Activated CD8-positive, alpha-beta memory T cell treated with anti-CD3 and anti-CD28 coated beads, Interleukin-2, amount 10 ng/mL, durations not matched to agents 7 days and 5 days (primary cell): ENCODE data around the gene DMTF1. TPM values are rescaled to one million over a fixed set of nuclear protein-coding genes. Genes with fewer than 3 reads are reported as not detected.
"Not testable (repeated sequence)": the region's sequence is repeated elsewhere in the genome, so short reads cannot be mapped to it uniquely, and the experiment has no call there.

ENCODE experiments used
- ATAC-seq: fragments of 150-1000 bp; cut with Tn5 transposase; one replicate; pipeline ENCODE4 v1.10.0; 2021; ENCODE audit warnings: moderate library complexity
- CTCF ChIA-PET: fragments of 350-600 bp; sonication (Branson Sonifier 250); formaldehyde crosslinking; loops from one replicate; lab custom pipeline; 2021; ENCODE audit warnings: antibody characterized with exemption; lab: Charles Lee
- DNase-seq: peaks from one replicate; pipeline ENCODE4 v3.0.0-alpha.2; 2020
- H3K27ac Mint-ChIP-seq: one replicate; pipeline ENCODE4 v1.8.0; 2021; ENCODE audit warnings: mild to moderate bottlenecking, mixed read lengths
- H3K27me3 Mint-ChIP-seq: one replicate; pipeline ENCODE4 v1.8.0; 2021; ENCODE audit warnings: mixed read lengths
- H3K36me3 Mint-ChIP-seq: one replicate; pipeline ENCODE4 v1.8.0; 2021; ENCODE audit warnings: mild to moderate bottlenecking, mixed read lengths
- H3K4me1 Mint-ChIP-seq: one replicate; pipeline ENCODE4 v1.8.0; 2021; ENCODE audit warnings: mixed read lengths
- H3K4me3 Mint-ChIP-seq: one replicate; pipeline ENCODE4 v1.8.0; 2021; ENCODE audit warnings: mild to moderate bottlenecking, moderate library complexity, mixed read lengths
- H3K9me3 Mint-ChIP-seq: one replicate; pipeline ENCODE4 v1.8.0; 2022; ENCODE audit warnings: low read depth, mixed read lengths
- total RNA-seq, 2 experiments: library from RNA; stranded (reverse); gene quantifications; one replicate each; pipeline ENCODE4 v1.2.3, GENCODE V29; 2021

DMTF1 gene
- total RNA-seq, 2 experiments from 2014 or later = 104 to 121 TPM

GRCh38 chr7:87187120-87187519, 34.9 kb downstream of the DMTF1 start:
- Mint-ChIP-seq H3K27ac (no peak overlapping the region), H3K4me3 (no peak overlapping the region), H3K36me3 (peaks cover 72% of the 10 kb centered on the region), H3K4me1 (peaks cover 36% of the 10 kb centered on the region), H3K9me3 (no peaks in the 10 kb centered on the region), H3K27me3 (no peaks in the 10 kb centered on the region)
- CTCF ChIA-PET = interaction anchor here (1.2 kb wide), 1 partner anchor 49 kb away, joined by 3 read pairs; no protein-coding TSS in a partner anchor
- ATAC-seq (no peak), DNase-seq (no peak)

GRCh38 chr7:87188930-87189329, 36.7 kb downstream of the DMTF1 start:
- Mint-ChIP-seq H3K27ac (no peak overlapping the region), H3K27me3 (no peaks in the 10 kb centered on the region), H3K9me3 (no peaks in the 10 kb centered on the region), H3K4me1 (peaks cover 22% of the 10 kb centered on the region), H3K4me3 (no peak overlapping the region), H3K36me3 (peaks cover 66% of the 10 kb centered on the region)
- no peak for ATAC-seq
- no peak for DNase-seq
- CTCF ChIA-PET = no interaction called here

DNA sequence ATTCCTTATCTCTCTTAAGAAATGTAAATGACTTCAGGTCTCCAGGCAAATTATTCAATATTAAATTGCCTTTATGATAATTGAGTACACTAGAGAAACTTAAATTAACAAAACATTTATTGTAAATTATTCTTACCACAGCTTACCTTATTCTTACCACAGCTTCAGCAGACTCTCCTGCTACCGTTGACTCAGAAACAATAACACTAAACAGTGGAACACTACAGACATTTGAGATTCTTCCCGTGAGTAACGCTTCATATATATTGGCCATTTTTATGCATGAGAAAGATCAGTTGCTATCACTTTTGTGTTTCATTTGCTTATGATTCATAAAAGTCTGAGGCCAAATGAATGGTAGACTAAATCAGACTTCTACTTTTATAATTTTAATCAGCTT, 38.5 kb downstream of the DMTF1 start:
- CTCF ChIA-PET = interaction anchor here (1.2 kb wide), 1 partner anchor 36 kb away, joined by 3 read pairs; no protein-coding TSS in a partner anchor
- DNase-seq = no peak
- H3K36me3 Mint-ChIP-seq = peaks cover 65% of the 10 kb centered on the region
- H3K27ac Mint-ChIP-seq = no peak overlapping the region
- H3K4me1 Mint-ChIP-seq = peaks cover 15% of the 10 kb centered on the region
- no peak overlapping the region for H3K4me3 Mint-ChIP-seq
- no peaks in the 10 kb centered on the region for H3K9me3 Mint-ChIP-seq
- H3K27me3 Mint-ChIP-seq = no peaks in the 10 kb centered on the region
- no peak for ATAC-seq

DNA sequence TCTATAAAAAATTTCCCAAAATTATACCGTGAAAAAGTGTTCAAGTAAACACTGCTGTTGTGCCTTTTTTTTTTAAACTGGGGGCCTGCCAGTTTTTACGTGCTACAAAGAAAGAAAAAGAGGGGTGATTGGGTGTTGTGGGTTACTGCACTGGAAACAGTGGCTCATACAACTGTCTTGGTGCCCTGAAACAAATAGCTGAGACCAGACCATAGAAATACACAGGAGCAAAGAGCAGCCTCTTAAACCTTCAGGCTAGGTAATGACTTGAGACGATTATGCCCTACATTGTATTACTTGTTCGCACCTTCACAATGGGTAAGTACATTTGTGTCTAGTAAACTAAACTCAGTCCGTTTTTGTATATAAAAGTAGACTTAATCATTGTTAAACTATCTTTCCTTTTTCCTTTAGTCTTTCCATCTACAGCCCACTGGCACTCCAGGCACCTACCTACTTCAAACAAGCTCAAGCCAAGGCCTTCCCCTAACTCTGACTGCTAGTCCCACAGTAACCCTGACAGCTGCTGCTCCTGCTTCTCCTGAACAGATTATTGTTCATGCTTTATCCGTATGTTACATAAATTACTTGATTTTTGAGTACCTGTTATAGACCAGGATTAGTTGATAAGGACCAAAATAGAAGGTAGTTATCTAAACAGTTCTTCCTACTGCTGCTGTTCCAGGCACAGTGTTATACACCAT, 40.7 kb downstream of the DMTF1 start:
- Mint-ChIP-seq H3K4me1 (peaks cover 13% of the 10 kb centered on the region), H3K4me3 (no peak overlapping the region), H3K36me3 (peaks cover 69% of the 10 kb centered on the region), H3K27ac (peak overlapping the region; percentile 13), H3K9me3 (no peaks in the 10 kb centered on the region), H3K27me3 (no peaks in the 10 kb centered on the region)
- DNase-seq = no peak
- CTCF ChIA-PET = interaction anchor here (0.8 to 1.4 kb wide), 4 partner anchors 10 to 31 kb away, joined by 3 to 5 read pairs (median 3); no protein-coding TSS in a partner anchor
- no peak for ATAC-seq

DNA sequence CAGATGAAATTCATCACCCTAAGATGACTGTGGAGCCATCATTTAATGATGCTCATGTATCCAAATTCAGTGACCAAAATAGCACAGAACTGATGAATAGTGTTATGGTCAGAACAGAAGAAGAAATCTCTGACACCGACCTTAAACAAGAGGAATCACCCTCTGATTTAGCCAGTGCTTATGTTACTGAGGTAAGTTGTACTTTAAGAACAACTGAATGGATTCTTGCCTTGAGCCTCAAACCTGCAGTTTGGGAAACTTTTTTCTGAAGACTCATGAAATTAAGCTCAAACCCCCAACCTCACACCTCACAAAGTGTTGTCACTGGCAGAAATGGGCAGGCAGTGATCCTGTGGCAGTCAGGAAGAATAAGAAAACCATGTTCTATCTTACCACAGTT, 41.7 kb downstream of the DMTF1 start:
- no peak for ATAC-seq
- no peak for DNase-seq
- H3K4me3 Mint-ChIP-seq = no peak overlapping the region
- no peak overlapping the region for H3K27ac Mint-ChIP-seq
- H3K9me3 Mint-ChIP-seq = no peaks in the 10 kb centered on the region
- H3K4me1 Mint-ChIP-seq = peaks cover 9% of the 10 kb centered on the region
- CTCF ChIA-PET = no interaction called here
- H3K27me3 Mint-ChIP-seq = no peaks in the 10 kb centered on the region
- H3K36me3 Mint-ChIP-seq = peaks cover 69% of the 10 kb centered on the region

DNA sequence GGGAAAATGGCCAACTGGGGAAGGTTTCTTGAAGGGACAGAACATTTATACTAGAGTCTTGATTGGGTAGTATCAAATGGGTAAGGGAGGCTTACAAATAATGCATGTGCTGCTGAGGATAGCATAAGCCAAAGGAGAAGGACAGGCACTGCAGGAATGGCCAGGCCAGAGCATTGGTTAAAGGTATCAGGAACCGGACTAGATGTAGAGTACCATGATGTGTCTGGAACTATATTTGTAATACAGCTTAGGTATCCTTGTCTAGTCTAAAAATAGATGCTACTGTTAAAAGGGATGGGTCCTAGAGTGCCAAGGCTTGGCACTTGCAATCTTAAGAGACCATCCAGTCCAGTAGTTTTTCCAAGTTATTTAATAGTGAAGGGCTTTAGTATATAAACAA, 47.0 kb downstream of the DMTF1 start:
- no peak overlapping the region for H3K27ac Mint-ChIP-seq
- H3K9me3 Mint-ChIP-seq = peaks cover 10% of the 10 kb centered on the region
- H3K27me3 Mint-ChIP-seq = no peaks in the 10 kb centered on the region
- CTCF ChIA-PET = interaction anchor here (1.0 to 1.3 kb wide), 3 partner anchors 20 to 45 kb away, joined by 3 read pairs; partner anchors contain the start of gene TMEM243
- H3K4me1 Mint-ChIP-seq = peaks cover 18% of the 10 kb centered on the region
- DNase-seq (no peak), ATAC-seq (no peak)
- H3K36me3 Mint-ChIP-seq = peaks cover 87% of the 10 kb centered on the region
- no peak overlapping the region for H3K4me3 Mint-ChIP-seq

DNA sequence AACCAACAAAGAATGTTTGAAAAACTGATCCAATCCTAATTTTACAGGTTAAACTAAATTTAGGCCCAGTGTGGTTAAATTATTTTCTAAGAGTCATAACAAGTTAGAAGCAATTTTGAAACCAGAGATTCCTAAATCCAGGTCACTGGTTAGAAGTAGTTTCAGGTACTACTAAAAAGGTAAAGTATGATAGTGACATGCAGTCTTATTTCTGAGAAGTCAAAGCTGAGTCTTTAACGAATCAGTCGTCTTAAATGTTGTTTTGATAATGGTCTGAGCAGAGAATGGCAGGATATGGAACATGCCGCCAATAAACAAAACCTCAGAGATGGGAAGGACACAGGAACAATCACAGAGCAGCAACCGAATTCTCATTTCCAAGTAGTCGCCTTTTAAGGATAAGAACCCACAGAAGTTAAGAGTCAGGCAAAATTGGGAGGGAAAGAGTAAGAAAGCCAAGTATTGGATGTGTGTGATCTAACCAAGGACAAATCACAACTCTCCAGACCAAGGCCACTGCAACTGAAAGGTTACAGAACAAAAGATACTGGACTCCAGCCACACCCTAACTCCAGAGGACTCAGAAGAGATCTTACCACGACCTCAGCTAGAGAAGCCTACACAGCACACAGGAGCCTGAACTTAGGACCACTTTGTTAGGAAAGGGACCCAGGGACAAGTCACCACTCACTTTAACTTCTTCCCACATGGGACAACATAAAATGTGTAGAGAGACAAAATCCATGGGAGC, 47.6 kb downstream of the DMTF1 start:
- Mint-ChIP-seq H3K27me3 (no peaks in the 10 kb centered on the region), H3K27ac (no peak overlapping the region), H3K36me3 (peaks cover 88% of the 10 kb centered on the region), H3K9me3 (peaks cover 12% of the 10 kb centered on the region), H3K4me1 (peaks cover 18% of the 10 kb centered on the region), H3K4me3 (no peak overlapping the region)
- CTCF ChIA-PET = interaction anchor here (1.3 kb wide), 1 partner anchor 27 kb away, joined by 3 read pairs; no protein-coding TSS in a partner anchor
- DNase-seq = no peak
- no peak for ATAC-seq

DNA sequence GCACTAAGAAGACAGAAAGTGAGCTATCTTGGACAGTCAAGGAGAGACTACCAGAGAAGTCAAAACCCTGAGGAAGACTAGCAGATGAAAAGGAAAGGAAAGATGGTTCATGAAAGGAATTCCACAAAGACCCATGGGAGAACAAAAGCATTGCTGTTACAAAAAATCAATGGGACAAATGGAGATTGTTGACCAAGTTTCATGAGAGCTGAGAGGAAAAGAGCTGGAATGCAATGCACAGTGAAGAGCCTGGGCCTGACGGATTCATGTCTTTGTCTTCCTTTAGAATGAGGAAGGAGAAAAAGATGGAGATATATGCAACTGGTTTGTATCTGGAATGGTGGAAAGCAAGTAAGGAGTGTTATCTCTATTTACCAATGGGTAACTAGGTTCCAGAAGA, 50.0 kb downstream of the DMTF1 start:
- peaks cover 18% of the 10 kb centered on the region for H3K4me1 Mint-ChIP-seq
- DNase-seq (no peak), ATAC-seq (no peak)
- CTCF ChIA-PET = interaction anchor here (1.1 to 1.3 kb wide), 2 partner anchors 10 to 30 kb away, joined by 3 to 4 read pairs; no protein-coding TSS in a partner anchor
- H3K27me3 Mint-ChIP-seq = no peaks in the 10 kb centered on the region
- H3K4me3 Mint-ChIP-seq = no peak overlapping the region
- H3K36me3 Mint-ChIP-seq = peaks cover 91% of the 10 kb centered on the region
- peaks cover 23% of the 10 kb centered on the region for H3K9me3 Mint-ChIP-seq
- H3K27ac Mint-ChIP-seq = no peak overlapping the region

- no peak for ATAC-seq
- Mint-ChIP-seq H3K4me3 (no peak overlapping the region), H3K4me1 (peaks cover 18% of the 10 kb centered on the region), H3K27ac (no peak overlapping the region), H3K27me3 (no peaks in the 10 kb centered on the region), H3K9me3 (peaks cover 23% of the 10 kb centered on the region), H3K36me3 (peaks cover 91% of the 10 kb centered on the region)
- DNase-seq = no peak
- CTCF ChIA-PET = no interaction called here
Measured at GRCh38 chr7:87202705-87203104, 50.5 kb downstream of the DMTF1 start.

- not testable (repeated sequence) for H3K27ac Mint-ChIP-seq, H3K4me3 Mint-ChIP-seq, DNase-seq, H3K27me3 Mint-ChIP-seq, ATAC-seq
- CTCF ChIA-PET = interaction anchor here (0.8 to 1.5 kb wide), 4 partner anchors 9 to 202 kb away, joined by 3 to 6 read pairs (median 3); partner anchors contain the start of gene TMEM243
- peaks cover 23% of the 10 kb centered on the region for H3K9me3 Mint-ChIP-seq
- H3K36me3 Mint-ChIP-seq = peaks cover 92% of the 10 kb centered on the region
- peaks cover 20% of the 10 kb centered on the region for H3K4me1 Mint-ChIP-seq
Measured at GRCh38 chr7:87203929-87204328, 51.7 kb downstream of the DMTF1 start.

DNA sequence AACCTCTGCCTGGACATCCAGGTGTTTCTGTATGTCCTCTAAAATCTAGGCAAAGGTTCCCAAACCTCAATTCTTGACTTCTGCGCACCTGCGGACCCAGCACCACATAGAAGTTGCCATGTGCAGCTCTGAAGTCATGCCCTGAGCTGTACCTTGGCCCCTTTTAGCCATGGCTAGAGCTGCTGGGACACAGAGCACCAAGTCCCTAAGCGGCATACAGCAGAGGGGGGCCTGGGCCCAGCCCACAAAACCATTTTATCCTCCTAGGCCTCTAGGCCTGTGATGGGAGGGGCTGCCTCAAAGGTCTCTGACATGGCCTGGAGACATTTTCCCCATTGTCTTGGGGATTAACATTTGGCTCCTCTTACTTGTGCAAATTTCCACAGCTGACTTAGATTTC, 52.7 kb downstream of the DMTF1 start:
- H3K4me3 Mint-ChIP-seq = no peak overlapping the region
- peaks cover 23% of the 10 kb centered on the region for H3K9me3 Mint-ChIP-seq
- no peak for DNase-seq
- CTCF ChIA-PET = interaction anchor here (1.2 to 1.4 kb wide), 2 partner anchors 8 to 12 kb away, joined by 3 read pairs; no protein-coding TSS in a partner anchor
- ATAC-seq = no peak
- H3K4me1 Mint-ChIP-seq = peaks cover 16% of the 10 kb centered on the region
- peaks cover 90% of the 10 kb centered on the region for H3K36me3 Mint-ChIP-seq
- no peaks in the 10 kb centered on the region for H3K27me3 Mint-ChIP-seq
- H3K27ac Mint-ChIP-seq = no peak overlapping the region

DNA sequence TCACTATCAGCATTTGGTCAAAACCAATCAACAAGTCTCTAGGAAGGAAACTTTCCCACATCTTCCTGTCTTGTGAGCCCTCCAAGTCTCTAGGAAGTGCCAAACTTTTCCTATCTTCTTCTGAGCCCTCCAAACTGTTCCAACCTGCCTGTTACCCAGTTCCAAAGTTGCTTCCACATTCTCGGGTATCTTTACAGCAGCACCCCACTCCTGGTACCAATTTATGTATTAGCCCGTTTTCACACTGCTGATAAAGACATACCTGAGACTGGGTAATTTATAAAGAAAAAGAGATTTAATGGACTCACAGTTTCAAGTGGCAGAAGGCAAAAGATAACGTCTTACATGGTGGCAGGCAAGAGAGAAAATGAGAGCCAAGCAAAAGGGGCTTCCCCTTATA, 53.4 kb downstream of the DMTF1 start:
- CTCF ChIA-PET, ATAC-seq: not testable (repeated sequence)
- peaks cover 18% of the 10 kb centered on the region for H3K4me1 Mint-ChIP-seq

DNA sequence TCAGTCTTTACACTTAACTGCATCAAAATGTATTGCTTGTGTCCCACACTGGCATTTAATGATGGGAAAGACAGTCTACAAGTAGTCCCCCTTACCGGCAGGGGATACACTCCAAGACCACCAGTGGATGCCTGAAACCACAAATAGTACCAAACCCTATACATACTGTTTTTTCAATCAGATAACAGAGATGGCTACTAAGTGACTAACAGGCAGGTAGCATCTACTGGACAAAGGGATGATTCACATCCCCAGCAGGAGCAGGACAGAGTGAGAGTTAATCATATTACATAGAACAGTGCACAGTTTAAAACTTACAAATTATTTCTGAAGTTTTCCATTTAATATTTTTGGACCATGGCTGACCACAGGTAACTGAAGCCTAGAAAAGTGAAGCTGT, 54.1 kb downstream of the DMTF1 start:
- DNase-seq (no peak), ATAC-seq (no peak)
- Mint-ChIP-seq H3K9me3 (peaks cover 23% of the 10 kb centered on the region), H3K4me1 (peaks cover 22% of the 10 kb centered on the region), H3K27me3 (no peaks in the 10 kb centered on the region), H3K36me3 (peaks cover 89% of the 10 kb centered on the region), H3K4me3 (no peak overlapping the region), H3K27ac (no peak overlapping the region)
- CTCF ChIA-PET = no interaction called here

More for the DNA sequence above, 53.4 kb downstream of the DMTF1 start:
- Mint-ChIP-seq H3K36me3 (peaks cover 90% of the 10 kb centered on the region), H3K9me3 (peaks cover 23% of the 10 kb centered on the region)
- not testable (repeated sequence) for DNase-seq, H3K4me3 Mint-ChIP-seq, H3K27me3 Mint-ChIP-seq, H3K27ac Mint-ChIP-seq
